HG03558 (cell line): ENCODE measurements around the gene VAT1L.

Source experiments
- ATAC-seq: cut with Tn5 transposase; IDR thresholded peaks from one replicate; pipeline ENCODE4 v1.9.1; 2021; ENCODE audit warnings: moderate number of reproducible peaks; ENCODE audit not compliant: unreplicated experiment; ENCODE audit errors: extremely low read depth

The VAT1L gene

GRCh38 chr16:77788181-77789084, at the start of gene VAT1L:
Gene VAT1L, plus strand, starts transcription at chr16:77788564. Its CDS starts 119 bp downstream, at chr16:77788683.
- no peak for ATAC-seq

GRCh38 chr16:77738706-77739558, 49.4 kb upstream of the VAT1L start:
- ATAC-seq = no peak

GRCh38 chr16:77739559-77739892, 48.8 kb upstream of the VAT1L start:
- ATAC-seq = no peak

- no peak for ATAC-seq
Measured at GRCh38 chr16:77744141-77744540, 44.2 kb upstream of the VAT1L start.

GRCh38 chr16:77745972-77746371, 42.4 kb upstream of the VAT1L start:
- ATAC-seq = no peak

- no peak for ATAC-seq
Measured at GRCh38 chr16:77748421-77749005, 39.9 kb upstream of the VAT1L start.

- ATAC-seq = no peak
Measured at GRCh38 chr16:77749415-77749814, 38.9 kb upstream of the VAT1L start.

- no peak for ATAC-seq
Measured at GRCh38 chr16:77758046-77758445, 30.3 kb upstream of the VAT1L start.

- ATAC-seq = no peak
Measured at GRCh38 chr16:77758508-77758907, 29.9 kb upstream of the VAT1L start.

- ATAC-seq = no peak
Measured at GRCh38 chr16:77759201-77759600, 29.2 kb upstream of the VAT1L start.

GRCh38 chr16:77759821-77760220, 28.5 kb upstream of the VAT1L start:
- ATAC-seq = no peak

GRCh38 chr16:77760800-77761199, 27.6 kb upstream of the VAT1L start:
- ATAC-seq = no peak

GRCh38 chr16:77761204-77761603, 27.2 kb upstream of the VAT1L start:
- no peak for ATAC-seq

- no peak for ATAC-seq
Measured at GRCh38 chr16:77762262-77762661, 26.1 kb upstream of the VAT1L start.

GRCh38 chr16:77763994-77764393, 24.4 kb upstream of the VAT1L start:
- no peak for ATAC-seq

GRCh38 chr16:77767211-77767610, 21.2 kb upstream of the VAT1L start:
- ATAC-seq = no peak

- ATAC-seq = no peak
Measured at GRCh38 chr16:77767826-77768225, 20.5 kb upstream of the VAT1L start.

GRCh38 chr16:77775911-77776909, 12.2 kb upstream of the VAT1L start:
- ATAC-seq = no peak

- no peak for ATAC-seq
Measured at GRCh38 chr16:77777745-77778144, 10.6 kb upstream of the VAT1L start.

- no peak for ATAC-seq
Measured at GRCh38 chr16:77780378-77780837, 8.0 kb upstream of the VAT1L start.
